Nephron (organoid): Measurements from ENCODE around the gene C5orf15.

ENCODE experiments used
- H3K27ac Mint-ChIP-seq, 3 experiments: 2 replicates each; pipeline ENCODE4 v1.8.0; 2020; ENCODE audit warnings: mixed read lengths in 3 of 3, mild to moderate bottlenecking in 2 of 3, moderate library complexity in 1 of 3
- H3K27me3 Mint-ChIP-seq: 2 replicates; pipeline ENCODE4 v1.8.0; 2021; ENCODE audit warnings: low read depth, mild to moderate bottlenecking, moderate library complexity, mixed read lengths
- H3K36me3 Mint-ChIP-seq: 2 replicates; pipeline ENCODE4 v1.8.0; 2020; ENCODE audit warnings: low read depth, mixed read lengths
- H3K4me1 Mint-ChIP-seq: 2 replicates; pipeline ENCODE4 v1.8.0; 2020; ENCODE audit warnings: mixed read lengths
- H3K4me3 Mint-ChIP-seq, 3 experiments: 2 replicates each; pipeline ENCODE4 v1.8.0; 2020; ENCODE audit warnings: mild to moderate bottlenecking in 3 of 3, mixed read lengths in 3 of 3, moderate library complexity in 2 of 3
- H3K9me3 Mint-ChIP-seq: 2 replicates; pipeline ENCODE4 v1.8.0; 2020; ENCODE audit warnings: mixed read lengths
- CTCF ChIP-seq, 3 experiments: fragments of 200-600 bp; sonication (generic); IDR thresholded peaks; one replicate each; pipeline ENCODE4 v1.5.0; 2021; ENCODE audit warnings: antibody characterized with exemption in 3 of 3; ENCODE audit not compliant: unreplicated experiment in 3 of 3

Gene C5orf15

GRCh38 chr5:133974142-133974541 lies 5.7 kb upstream of the C5orf15 start:
- H3K36me3 Mint-ChIP-seq: peaks cover 44% of the 10 kb centered on the region
- H3K27me3 Mint-ChIP-seq: no peaks in the 10 kb centered on the region
- no peaks in the 10 kb centered on the region for H3K9me3 Mint-ChIP-seq
- peaks cover 23% of the 10 kb centered on the region for H3K4me1 Mint-ChIP-seq
- no peak overlapping the region for H3K4me3 Mint-ChIP-seq
- no peak for TF ChIP-seq CTCF (IDR thresholded peaks at IDR 0.05; ENCODE audit: unreplicated experiment in 3 of 3)
- H3K27ac Mint-ChIP-seq: peak overlapping the region in 1 of 3 experiments; percentile 53

- Mint-ChIP-seq H3K4me1 (peaks cover 29% of the 10 kb centered on the region), H3K9me3 (no peaks in the 10 kb centered on the region), H3K36me3 (peaks cover 28% of the 10 kb centered on the region), H3K27me3 (no peaks in the 10 kb centered on the region), H3K4me3 (peak overlapping the region; percentile 93 to 97 (median 97)), H3K27ac (peak overlapping the region; percentile 88 to 94 (median 92))
- TF ChIP-seq CTCF (IDR thresholded peaks at IDR 0.05; ENCODE audit: unreplicated experiment in 3 of 3): no peak
These were observed 2.0 kb upstream of the C5orf15 start for GRCh38 chr5:133970325-133970909.

- Mint-ChIP-seq H3K27ac (peak overlapping the region; percentile 88 to 94 (median 92)), H3K36me3 (peaks cover 34% of the 10 kb centered on the region), H3K9me3 (no peaks in the 10 kb centered on the region), H3K4me3 (peak overlapping the region; percentile 93 to 97 (median 97)), H3K27me3 (no peaks in the 10 kb centered on the region), H3K4me1 (peaks cover 34% of the 10 kb centered on the region)
- TF ChIP-seq CTCF (IDR thresholded peaks at IDR 0.05; ENCODE audit: unreplicated experiment in 3 of 3): no peak
These were observed 1.4 kb upstream of the C5orf15 start for GRCh38 chr5:133969654-133970324.

GRCh38 chr5:133967698-133968203 lies 674 bp downstream of the C5orf15 start:
- H3K36me3 Mint-ChIP-seq: peaks cover 29% of the 10 kb centered on the region
- no peaks in the 10 kb centered on the region for H3K27me3 Mint-ChIP-seq

GRCh38 chr5:133967124-133967523 lies 1.3 kb downstream of the C5orf15 start:
- Mint-ChIP-seq H3K4me3 (peak overlapping the region; percentile 93 to 97 (median 97)), H3K36me3 (peaks cover 23% of the 10 kb centered on the region), H3K9me3 (no peaks in the 10 kb centered on the region), H3K4me1 (peaks cover 48% of the 10 kb centered on the region), H3K27ac (peak overlapping the region; percentile 63 to 96 (median 88)), H3K27me3 (no peaks in the 10 kb centered on the region)
- no peak for TF ChIP-seq CTCF (IDR thresholded peaks at IDR 0.05; ENCODE audit: unreplicated experiment in 3 of 3)

More at GRCh38 chr5:133967698-133968203, 674 bp downstream of the C5orf15 start:
- no peaks in the 10 kb centered on the region for H3K9me3 Mint-ChIP-seq
- H3K4me3 Mint-ChIP-seq: peak overlapping the region; percentile 93 to 97 (median 97)
- H3K27ac Mint-ChIP-seq: peak overlapping the region; percentile 88 to 96 (median 94)
- peaks cover 42% of the 10 kb centered on the region for H3K4me1 Mint-ChIP-seq
- no peak for TF ChIP-seq CTCF (IDR thresholded peaks at IDR 0.05; ENCODE audit: unreplicated experiment in 3 of 3)
